ENCODE data around the gene YJU2.
"Not testable (repeated sequence)": the region's sequence is repeated elsewhere in the genome, so short reads cannot be mapped to it uniquely, and the experiment has no call there.

Gene YJU2

GRCh38 chr19:4234862-4235201 lies 12.0 kb upstream of the YJU2 start:
- H3K9me3 ChIP-seq (ENCODE audit: control insufficient read depth in 5 of 5, low read length in 5 of 5): no peaks in the 10 kb centered on the region
- H3K27me3 ChIP-seq (ENCODE audit: control insufficient read depth in 5 of 5, insufficient read depth in 4 of 5, low read length in 5 of 5): peaks cover 5 to 22% (median 8%) of the 10 kb centered on the region in 5 donors

GRCh38 chr19:4237510-4237909 lies 9.4 kb upstream of the YJU2 start:
- peaks cover 3 to 10% (median 9%) of the 10 kb centered on the region in 5 donors for H3K9me3 ChIP-seq (ENCODE audit: control insufficient read depth in 5 of 5, low read length in 5 of 5)
- H3K9ac ChIP-seq (ENCODE audit: low read length in 5 of 5); H3K4me3 ChIP-seq (ENCODE audit: low read depth in 1 of 5, low read length in 5 of 5); H3K27ac ChIP-seq (ENCODE audit: low read depth, low read length); H3K4me1 ChIP-seq (ENCODE audit: control insufficient read depth in 5 of 5, insufficient read depth in 5 of 5, low read length in 5 of 5); H3K36me3 ChIP-seq (ENCODE audit: control insufficient read depth in 5 of 5, insufficient read depth in 5 of 5, low read length in 5 of 5): not testable (repeated sequence)
- H3K27me3 ChIP-seq (ENCODE audit: control insufficient read depth in 5 of 5, insufficient read depth in 4 of 5, low read length in 5 of 5): peaks cover 4 to 20% (median 6%) of the 10 kb centered on the region in 5 donors

More at GRCh38 chr19:4234862-4235201, 12.0 kb upstream of the YJU2 start:
- no peak overlapping the region for H3K9ac ChIP-seq (ENCODE audit: low read length in 5 of 5)
- H3K4me3 ChIP-seq (ENCODE audit: low read depth in 1 of 5, low read length in 5 of 5): no peak overlapping the region
- no peak overlapping the region for H3K27ac ChIP-seq (ENCODE audit: low read depth, low read length)
- no peaks in the 10 kb centered on the region for H3K4me1 ChIP-seq (ENCODE audit: control insufficient read depth in 5 of 5, insufficient read depth in 5 of 5, low read length in 5 of 5)
- no peaks in the 10 kb centered on the region for H3K36me3 ChIP-seq (ENCODE audit: control insufficient read depth in 5 of 5, insufficient read depth in 5 of 5, low read length in 5 of 5)

- Histone ChIP-seq H3K4me3 (ENCODE audit: low read depth in 1 of 5, low read length in 5 of 5) (no peak overlapping the region), H3K9ac (ENCODE audit: low read length in 5 of 5) (no peak overlapping the region), H3K27ac (ENCODE audit: low read depth, low read length) (no peak overlapping the region), H3K36me3 (ENCODE audit: control insufficient read depth in 5 of 5, insufficient read depth in 5 of 5, low read length in 5 of 5) (no peaks in the 10 kb centered on the region), H3K9me3 (ENCODE audit: control insufficient read depth in 5 of 5, low read length in 5 of 5) (peaks cover 3 to 10% (median 9%) of the 10 kb centered on the region in 5 donors), H3K27me3 (ENCODE audit: control insufficient read depth in 5 of 5, insufficient read depth in 4 of 5, low read length in 5 of 5) (peaks cover 0 to 8% (median 4%) of the 10 kb centered on the region in 5 donors), H3K4me1 (ENCODE audit: control insufficient read depth in 5 of 5, insufficient read depth in 5 of 5, low read length in 5 of 5) (no peaks in the 10 kb centered on the region)
Measured at GRCh38 chr19:4238831-4239230, 8.0 kb upstream of the YJU2 start.

- H3K27ac ChIP-seq (ENCODE audit: low read depth, low read length): no peak overlapping the region
- H3K4me3 ChIP-seq (ENCODE audit: low read depth in 1 of 5, low read length in 5 of 5): no peak overlapping the region
- peaks cover 1 to 7% (median 6%) of the 10 kb centered on the region in 5 donors for H3K4me1 ChIP-seq (ENCODE audit: control insufficient read depth in 5 of 5, insufficient read depth in 5 of 5, low read length in 5 of 5)
- no peak overlapping the region for H3K9ac ChIP-seq (ENCODE audit: low read length in 5 of 5)
- no peaks in the 10 kb centered on the region for H3K36me3 ChIP-seq (ENCODE audit: control insufficient read depth in 5 of 5, insufficient read depth in 5 of 5, low read length in 5 of 5)
- peaks cover 3 to 10% (median 9%) of the 10 kb centered on the region in 5 donors for H3K9me3 ChIP-seq (ENCODE audit: control insufficient read depth in 5 of 5, low read length in 5 of 5)
- peaks cover 0 to 1% (median 0%) of the 10 kb centered on the region in 5 donors for H3K27me3 ChIP-seq (ENCODE audit: control insufficient read depth in 5 of 5, insufficient read depth in 4 of 5, low read length in 5 of 5)
Measured at GRCh38 chr19:4241824-4242430, 5.0 kb upstream of the YJU2 start.

GRCh38 chr19:4245938-4246337 lies 942 bp upstream of the YJU2 start:
- H3K4me3 ChIP-seq (ENCODE audit: low read depth in 1 of 5, low read length in 5 of 5): peak overlapping the region in 2 of 5 donors; percentile 95 to 98
- H3K27me3 ChIP-seq (ENCODE audit: control insufficient read depth in 5 of 5, insufficient read depth in 4 of 5, low read length in 5 of 5); H3K9ac ChIP-seq (ENCODE audit: low read length in 5 of 5): not testable (repeated sequence)
- H3K36me3 ChIP-seq (ENCODE audit: control insufficient read depth in 5 of 5, insufficient read depth in 5 of 5, low read length in 5 of 5): peaks cover 0 to 21% (median 19%) of the 10 kb centered on the region in 5 donors
- peaks cover 3 to 10% (median 9%) of the 10 kb centered on the region in 5 donors for H3K9me3 ChIP-seq (ENCODE audit: control insufficient read depth in 5 of 5, low read length in 5 of 5)
- peaks cover 4 to 15% (median 14%) of the 10 kb centered on the region in 5 donors for H3K4me1 ChIP-seq (ENCODE audit: control insufficient read depth in 5 of 5, insufficient read depth in 5 of 5, low read length in 5 of 5)
- H3K27ac ChIP-seq (ENCODE audit: low read depth, low read length): peak overlapping the region; percentile 98

- no peaks in the 10 kb centered on the region for H3K4me1 ChIP-seq (ENCODE audit: control insufficient read depth in 5 of 5, insufficient read depth in 5 of 5, low read length in 5 of 5)
- no peak overlapping the region for H3K4me3 ChIP-seq (ENCODE audit: low read depth in 1 of 5, low read length in 5 of 5)
- H3K27me3 ChIP-seq (ENCODE audit: control insufficient read depth in 5 of 5, insufficient read depth in 4 of 5, low read length in 5 of 5): no peaks in the 10 kb centered on the region
- no peak overlapping the region for H3K27ac ChIP-seq (ENCODE audit: low read depth, low read length)
- H3K9me3 ChIP-seq (ENCODE audit: control insufficient read depth in 5 of 5, low read length in 5 of 5): peaks cover 0 to 8% (median 5%) of the 10 kb centered on the region in 5 donors
- H3K36me3 ChIP-seq (ENCODE audit: control insufficient read depth in 5 of 5, insufficient read depth in 5 of 5, low read length in 5 of 5): peaks cover 6 to 85% (median 68%) of the 10 kb centered on the region in 5 donors
- H3K9ac ChIP-seq (ENCODE audit: low read length in 5 of 5): no peak overlapping the region
Measured at GRCh38 chr19:4256563-4256962, 9.7 kb downstream of the YJU2 start.

GRCh38 chr19:4257025-4257424 lies 10.1 kb downstream of the YJU2 start:
- no peak overlapping the region for H3K27ac ChIP-seq (ENCODE audit: low read depth, low read length)
- H3K36me3 ChIP-seq (ENCODE audit: control insufficient read depth in 5 of 5, insufficient read depth in 5 of 5, low read length in 5 of 5): peaks cover 6 to 86% (median 68%) of the 10 kb centered on the region in 5 donors
- no peak overlapping the region for H3K9ac ChIP-seq (ENCODE audit: low read length in 5 of 5)
- H3K4me1 ChIP-seq (ENCODE audit: control insufficient read depth in 5 of 5, insufficient read depth in 5 of 5, low read length in 5 of 5): no peaks in the 10 kb centered on the region
- H3K4me3 ChIP-seq (ENCODE audit: low read depth in 1 of 5, low read length in 5 of 5): no peak overlapping the region
- H3K27me3 ChIP-seq (ENCODE audit: control insufficient read depth in 5 of 5, insufficient read depth in 4 of 5, low read length in 5 of 5): no peaks in the 10 kb centered on the region
- peaks cover 0 to 8% (median 5%) of the 10 kb centered on the region in 5 donors for H3K9me3 ChIP-seq (ENCODE audit: control insufficient read depth in 5 of 5, low read length in 5 of 5)

GRCh38 chr19:4258181-4258580 lies 11.3 kb downstream of the YJU2 start:
- peaks cover 3 to 90% (median 70%) of the 10 kb centered on the region in 5 donors for H3K36me3 ChIP-seq (ENCODE audit: control insufficient read depth in 5 of 5, insufficient read depth in 5 of 5, low read length in 5 of 5)
- H3K4me1 ChIP-seq (ENCODE audit: control insufficient read depth in 5 of 5, insufficient read depth in 5 of 5, low read length in 5 of 5): no peaks in the 10 kb centered on the region
- peaks cover 0 to 8% (median 5%) of the 10 kb centered on the region in 5 donors for H3K9me3 ChIP-seq (ENCODE audit: control insufficient read depth in 5 of 5, low read length in 5 of 5)
- no peak overlapping the region for H3K9ac ChIP-seq (ENCODE audit: low read length in 5 of 5)
- no peaks in the 10 kb centered on the region for H3K27me3 ChIP-seq (ENCODE audit: control insufficient read depth in 5 of 5, insufficient read depth in 4 of 5, low read length in 5 of 5)
- H3K4me3 ChIP-seq (ENCODE audit: low read depth in 1 of 5, low read length in 5 of 5): no peak overlapping the region
- H3K27ac ChIP-seq (ENCODE audit: low read depth, low read length): no peak overlapping the region

- H3K27me3 ChIP-seq (ENCODE audit: control insufficient read depth in 5 of 5, insufficient read depth in 4 of 5, low read length in 5 of 5): no peaks in the 10 kb centered on the region
- no peak overlapping the region for H3K4me3 ChIP-seq (ENCODE audit: low read depth in 1 of 5, low read length in 5 of 5)
- no peak overlapping the region for H3K9ac ChIP-seq (ENCODE audit: low read length in 5 of 5)
- no peak overlapping the region for H3K27ac ChIP-seq (ENCODE audit: low read depth, low read length)
- peaks cover 0 to 8% (median 5%) of the 10 kb centered on the region in 5 donors for H3K9me3 ChIP-seq (ENCODE audit: control insufficient read depth in 5 of 5, low read length in 5 of 5)
- peaks cover 0 to 86% (median 70%) of the 10 kb centered on the region in 5 donors for H3K36me3 ChIP-seq (ENCODE audit: control insufficient read depth in 5 of 5, insufficient read depth in 5 of 5, low read length in 5 of 5)
- H3K4me1 ChIP-seq (ENCODE audit: control insufficient read depth in 5 of 5, insufficient read depth in 5 of 5, low read length in 5 of 5): no peaks in the 10 kb centered on the region
Measured at GRCh38 chr19:4260613-4261191, 13.8 kb downstream of the YJU2 start.

- H3K36me3 ChIP-seq (ENCODE audit: control insufficient read depth in 5 of 5, insufficient read depth in 5 of 5, low read length in 5 of 5): peaks cover 0 to 78% (median 56%) of the 10 kb centered on the region in 5 donors
Measured at GRCh38 chr19:4264812-4265211, 17.9 kb downstream of the YJU2 start.

More at GRCh38 chr19:4264812-4265211, 17.9 kb downstream of the YJU2 start:
- Histone ChIP-seq H3K4me1 (ENCODE audit: control insufficient read depth in 5 of 5, insufficient read depth in 5 of 5, low read length in 5 of 5) (peaks cover 0 to 15% (median 4%) of the 10 kb centered on the region in 5 donors), H3K9me3 (ENCODE audit: control insufficient read depth in 5 of 5, low read length in 5 of 5) (no peaks in the 10 kb centered on the region), H3K27me3 (ENCODE audit: control insufficient read depth in 5 of 5, insufficient read depth in 4 of 5, low read length in 5 of 5) (no peaks in the 10 kb centered on the region), H3K27ac (ENCODE audit: low read depth, low read length) (no peak overlapping the region), H3K9ac (ENCODE audit: low read length in 5 of 5) (no peak overlapping the region), H3K4me3 (ENCODE audit: low read depth in 1 of 5, low read length in 5 of 5) (no peak overlapping the region)

Data from subcutaneous abdominal adipose tissue (tissue), 5 donors.